GM19193 (cell line): ENCODE measurements around the gene POLDIP2.

ENCODE experiments used
- POLR2A ChIP-seq: IDR thresholded peaks from 4 replicates; pipeline ENCODE4 v1.6.1; 2011; ENCODE audit not compliant: insufficient read depth, insufficient read length; ENCODE audit errors: extremely low read depth

POLDIP2 gene

DNA sequence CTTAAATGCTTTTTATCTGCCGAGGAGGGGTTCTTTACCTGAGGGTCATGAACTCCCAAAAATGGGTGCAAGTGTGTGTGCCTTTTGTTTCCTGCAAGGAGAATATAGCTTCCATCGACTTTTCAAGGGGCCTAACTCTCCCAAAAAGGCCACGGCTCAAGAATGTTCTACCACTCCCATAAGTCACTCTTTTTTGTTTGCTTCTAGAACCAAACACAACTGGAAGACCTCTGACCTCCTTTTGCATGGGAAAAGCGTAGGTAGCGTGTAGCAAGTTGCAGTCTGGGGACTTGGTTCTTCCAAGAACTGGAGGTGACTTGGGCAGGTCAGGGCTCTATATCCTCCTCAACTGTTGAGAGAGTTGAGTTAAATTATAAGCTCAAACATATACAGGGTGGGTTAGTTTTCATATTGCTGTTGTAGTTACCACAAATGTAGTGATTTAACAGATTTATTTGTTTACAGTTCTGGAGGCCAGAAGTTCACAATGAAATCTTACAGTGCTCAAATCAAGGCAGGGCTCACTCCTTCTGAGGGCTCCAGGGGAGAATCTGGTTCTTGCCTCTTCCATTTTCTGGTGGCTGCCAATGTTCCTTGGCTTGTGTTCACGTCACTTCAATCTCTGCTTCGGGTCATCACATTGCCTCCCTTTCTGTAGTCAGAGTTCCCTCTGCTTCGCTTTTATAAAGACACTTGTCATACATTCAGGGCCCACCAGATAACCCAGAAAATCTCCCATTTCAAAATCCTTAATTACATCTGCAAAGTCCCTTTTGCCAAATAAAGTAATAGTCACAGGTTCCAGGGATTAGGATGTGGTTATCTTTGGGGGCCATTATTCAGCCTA is 36.9 kb downstream of the POLDIP2 start:
- no peak for TF ChIP-seq POLR2A

DNA sequence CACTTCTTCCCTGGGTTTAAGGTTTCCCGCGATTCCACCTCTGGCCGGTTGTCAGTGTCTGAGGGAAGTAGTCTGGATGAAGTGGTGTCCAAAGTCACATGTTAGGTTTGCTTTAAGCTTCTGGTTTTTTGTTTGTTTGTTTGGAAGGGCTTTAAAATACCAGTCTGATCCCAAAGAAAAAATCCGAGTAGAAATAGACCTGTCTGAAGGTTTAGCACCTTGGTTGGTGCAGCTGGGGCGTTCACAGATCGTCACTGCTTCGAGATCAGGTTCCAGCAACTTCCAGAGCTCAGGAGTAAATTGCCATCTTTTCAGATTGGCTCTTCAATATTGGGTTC is 37.8 kb downstream of the POLDIP2 start:
- no peak for TF ChIP-seq POLR2A

DNA sequence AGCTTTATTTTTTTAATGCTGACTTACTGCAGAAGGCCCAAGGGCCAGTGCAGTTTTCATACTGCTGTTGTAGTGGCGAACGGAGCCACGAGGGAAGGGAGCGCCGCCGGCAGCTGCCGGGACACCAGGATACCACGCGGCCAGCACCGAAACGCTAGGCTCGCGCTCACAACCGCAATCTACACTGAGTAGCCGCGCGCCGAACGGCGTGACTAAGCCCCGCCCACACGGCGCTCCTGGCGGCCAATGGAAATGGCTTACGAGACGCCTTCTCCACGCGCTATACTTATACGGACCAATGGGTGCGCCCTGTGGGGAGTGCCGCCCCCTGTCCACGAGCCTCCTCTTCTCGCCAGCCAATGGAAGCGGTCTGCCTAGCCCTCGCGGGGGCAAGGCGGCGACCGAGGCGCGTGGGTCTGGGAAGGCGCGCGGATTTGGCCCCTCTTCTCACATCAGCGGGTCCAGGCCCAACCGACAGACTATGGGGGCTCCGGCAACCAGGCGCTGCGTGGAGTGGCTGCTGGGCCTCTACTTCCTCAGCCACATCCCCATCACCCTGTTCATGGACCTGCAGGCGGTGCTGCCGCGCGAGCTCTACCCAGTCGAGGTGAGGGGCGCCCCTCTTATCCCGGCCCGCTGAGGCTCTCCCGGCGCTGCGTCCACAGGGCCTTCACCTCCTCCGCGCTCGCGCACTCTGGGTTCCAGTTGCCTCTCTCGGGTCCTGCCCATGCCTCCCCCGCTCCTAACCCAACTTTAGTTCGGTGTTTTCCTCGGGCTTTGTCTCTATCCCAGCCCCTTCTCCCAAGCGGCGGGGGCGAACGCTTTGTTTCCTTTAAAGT is 38.3 kb downstream of the POLDIP2 start, which contains the start of gene TMEM97:
Gene TMEM97 (plus strand): TSS at position 442 of the 839 bp plus-strand sequence. CDS start 40 bp downstream, at position 482.
- peak; percentile 57 for TF ChIP-seq POLR2A

DNA sequence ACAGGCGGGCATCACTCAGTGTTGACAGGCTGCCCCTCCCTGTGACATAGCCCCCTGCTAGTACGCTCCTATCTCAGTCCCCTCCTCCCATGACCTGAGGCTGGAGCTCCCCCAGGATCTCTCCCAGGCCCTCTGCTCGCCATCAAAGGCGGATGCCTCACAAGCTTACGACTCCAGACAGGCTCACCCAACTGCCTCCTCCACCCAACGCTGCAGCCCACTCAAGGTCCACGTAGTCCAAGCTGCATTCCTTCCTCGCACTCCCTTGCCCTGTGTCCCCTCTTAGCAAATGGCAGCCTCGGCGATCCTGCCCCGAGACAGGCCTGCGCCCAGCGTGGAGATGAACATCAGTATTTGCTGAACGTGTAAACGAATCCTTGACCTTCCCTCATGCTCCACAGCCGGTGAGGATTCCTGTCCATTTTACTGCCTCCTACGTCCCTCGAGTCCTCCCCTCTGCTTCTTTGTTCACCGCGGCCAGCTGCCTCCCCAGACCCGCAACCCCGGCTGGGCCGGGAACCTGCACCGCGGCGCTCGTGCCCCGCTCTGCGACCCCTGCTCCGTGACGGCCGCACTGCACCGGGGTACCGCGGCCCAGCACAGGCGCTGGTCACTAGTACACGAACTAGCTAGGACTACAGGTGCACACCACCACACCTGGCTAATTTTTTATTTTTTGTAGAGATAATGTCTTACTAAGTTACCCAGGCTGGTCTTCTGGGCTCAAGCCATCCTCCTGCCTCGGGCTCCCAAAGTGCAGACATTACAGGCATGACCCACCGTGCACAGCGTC is 39.2 kb downstream of the POLDIP2 start:
- TF ChIP-seq POLR2A = no peak

DNA sequence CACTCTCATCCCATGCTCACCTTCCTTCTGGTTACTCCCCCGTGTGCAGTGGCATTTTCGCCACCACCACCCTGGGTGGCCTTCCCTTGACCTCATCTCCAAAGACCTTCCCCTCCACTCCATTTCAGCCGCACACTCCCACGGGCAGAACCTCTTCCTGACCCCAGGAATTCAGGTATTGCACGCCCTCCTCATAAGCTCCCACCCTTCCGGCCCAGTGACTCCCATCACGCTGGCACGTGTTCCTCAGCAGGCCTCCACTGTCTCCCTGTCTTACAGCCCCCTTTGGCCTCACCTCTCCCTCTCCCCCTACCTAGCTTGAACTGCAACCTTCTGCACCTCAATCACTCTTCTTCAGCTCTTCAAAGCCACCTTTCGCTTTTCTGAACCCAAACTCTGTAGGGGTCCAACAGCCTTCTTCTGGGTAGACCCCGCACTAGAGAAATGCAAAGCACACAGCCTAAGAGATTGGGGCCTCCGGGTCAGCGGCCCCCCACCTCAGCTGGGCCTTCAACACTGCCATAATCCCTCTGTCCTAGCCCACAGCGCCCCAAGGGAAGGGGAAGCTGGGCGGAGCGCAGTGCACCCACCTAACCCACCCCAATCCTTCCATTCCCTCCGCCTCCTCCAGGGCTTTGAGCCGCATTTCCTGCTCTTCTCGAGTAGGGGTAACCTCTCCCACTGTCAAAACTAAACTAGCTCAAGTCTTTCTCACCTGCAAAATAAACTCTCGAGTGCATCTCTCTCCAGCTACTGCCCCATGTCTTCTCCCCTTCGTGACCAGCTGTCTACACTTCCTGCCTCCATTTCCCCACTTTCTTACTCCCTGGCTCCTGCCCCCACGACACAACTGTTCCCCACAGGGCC is 40.0 kb downstream of the POLDIP2 start:
- TF ChIP-seq POLR2A = no peak

DNA sequence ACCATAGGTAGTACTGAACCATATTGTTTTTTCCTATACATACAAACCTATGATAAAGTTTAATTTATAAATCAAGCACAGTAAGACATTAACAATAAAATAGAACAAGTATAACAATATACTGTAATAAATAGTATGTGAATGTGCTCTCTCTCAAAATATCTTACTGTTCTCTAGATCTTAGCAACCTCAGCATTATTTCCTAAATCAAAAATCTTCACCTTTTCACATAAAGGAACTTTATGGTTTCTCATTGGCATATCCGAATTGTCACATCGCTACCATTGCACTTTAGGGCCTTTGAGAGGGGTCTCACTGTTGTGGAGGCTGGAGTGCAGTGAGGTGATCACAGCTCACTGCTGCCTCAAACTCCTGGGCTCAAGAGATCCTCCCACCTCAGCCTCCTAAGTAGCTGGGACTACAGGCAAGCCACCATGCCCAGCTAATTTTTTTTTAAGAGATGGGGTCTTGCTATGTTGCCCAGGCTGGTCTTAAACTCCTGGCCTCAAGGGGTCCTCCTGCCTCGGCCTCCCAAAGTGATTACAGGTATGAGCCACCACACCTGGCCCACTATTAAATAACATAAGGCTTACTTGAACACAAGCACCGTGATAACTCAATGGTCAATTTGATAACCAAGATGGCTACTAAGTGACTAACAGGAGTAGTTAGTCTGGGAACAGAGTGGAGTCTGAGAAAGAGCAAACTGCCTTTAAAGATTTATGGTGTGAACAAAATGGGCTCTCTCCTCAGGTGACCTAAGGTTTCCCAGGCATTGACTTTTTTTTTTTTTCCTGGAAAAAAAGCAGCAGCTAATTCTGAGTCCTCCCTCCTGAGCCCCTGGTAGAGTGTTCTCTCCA is 41.3 kb downstream of the POLDIP2 start:
- TF ChIP-seq POLR2A = no peak

DNA sequence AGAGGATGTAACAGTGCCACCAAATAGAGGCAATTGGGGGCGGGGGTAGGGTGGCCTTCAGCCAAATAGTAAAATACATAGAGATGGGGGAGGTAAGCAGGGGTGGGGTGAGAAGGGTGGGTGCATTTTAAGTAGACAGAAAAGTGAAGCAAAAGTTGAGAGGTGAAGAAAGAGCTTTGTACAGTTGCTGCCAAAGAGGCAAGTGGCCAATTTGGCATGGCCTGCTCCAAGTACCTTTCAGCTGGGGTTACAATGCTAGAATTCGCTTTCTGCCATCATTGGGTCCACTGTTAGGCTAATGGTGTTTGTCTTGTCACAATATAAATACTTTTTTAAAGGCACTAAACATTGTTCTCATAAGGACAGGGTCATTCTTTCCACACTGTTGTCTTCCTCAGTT is 43.5 kb downstream of the POLDIP2 start:
- TF ChIP-seq POLR2A = no peak

DNA sequence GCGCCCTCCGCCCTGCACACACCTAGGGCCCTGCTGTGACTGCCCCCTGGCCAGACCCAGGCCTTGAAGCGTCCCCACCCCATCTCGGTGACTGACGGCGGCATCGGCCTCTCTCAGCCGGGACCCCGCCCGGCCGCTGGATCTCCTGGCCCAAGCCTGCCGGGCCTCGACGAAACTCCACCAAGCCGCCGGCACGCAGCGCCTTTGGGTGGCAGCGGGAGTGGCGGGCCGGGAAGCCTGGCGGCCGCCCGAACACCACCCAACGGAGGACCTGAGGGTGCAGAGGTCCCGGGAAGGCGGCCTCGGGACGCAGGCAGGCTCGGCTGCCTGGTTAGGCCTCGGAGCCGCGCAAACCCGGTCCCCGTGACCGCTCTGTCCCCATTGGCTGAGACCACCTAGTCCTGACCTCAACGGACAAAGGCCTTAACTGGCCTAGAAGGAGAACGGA is 50.3 kb downstream of the POLDIP2 start:
- no peak for TF ChIP-seq POLR2A

DNA sequence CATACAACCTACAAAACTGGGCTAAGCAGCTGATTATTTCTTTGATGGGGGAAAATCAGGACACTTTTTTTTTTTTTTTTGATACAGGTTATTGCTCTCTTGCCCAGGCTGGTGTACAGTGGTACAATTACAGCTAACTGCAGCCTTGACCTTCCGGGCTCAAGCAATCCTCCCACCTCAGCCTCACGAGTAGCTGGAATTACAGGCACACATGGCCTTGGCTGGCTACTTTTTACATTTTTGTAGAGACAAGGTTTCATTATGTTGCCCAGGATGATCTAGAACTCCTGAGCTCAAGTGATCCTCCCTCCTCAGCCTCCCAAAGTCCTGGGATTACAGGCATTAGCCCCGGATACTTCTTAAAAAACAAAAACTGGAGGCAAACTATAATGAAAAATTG is 58.9 kb downstream of the POLDIP2 start:
- TF ChIP-seq POLR2A = no peak
